Effector memory CD8-positive, alpha-beta T cell (primary cell): ENCODE results near the gene SMARCA2.

Source experiments
- ATAC-seq: fragments of 150-1000 bp; cut with Tn5 transposase; replicated peaks from 2 replicates; pipeline ENCODE4 v1.10.0; 2021; ENCODE audit warnings: mild to moderate bottlenecking, moderate library complexity
- DNase-seq, 3 experiments: peaks; one replicate each; pipeline ENCODE4 v3.0.0; 2021
- H3K27ac Mint-ChIP-seq, 2 donors: one replicate each; pipeline ENCODE4 v1.8.0; 2022; ENCODE audit warnings: mild to moderate bottlenecking in 2 of 2, mixed read lengths in 2 of 2, moderate library complexity in 2 of 2
- H3K27me3 Mint-ChIP-seq, 2 donors: one replicate each; pipeline ENCODE4 v1.8.0; 2022; ENCODE audit warnings: mixed read lengths in 2 of 2
- H3K36me3 Mint-ChIP-seq: one replicate; pipeline ENCODE4 v1.8.0; 2022; ENCODE audit warnings: mild to moderate bottlenecking, moderate library complexity, mixed read lengths; ENCODE audit not compliant: insufficient read depth
- H3K4me1 Mint-ChIP-seq, 2 donors: one replicate each; pipeline ENCODE4 v1.8.0; 2022; ENCODE audit warnings: low read depth in 2 of 2, mixed read lengths in 2 of 2
- H3K4me3 Mint-ChIP-seq, 2 donors: one replicate each; pipeline ENCODE4 v1.8.0; 2022; ENCODE audit warnings: mild to moderate bottlenecking in 2 of 2, mixed read lengths in 2 of 2, moderate library complexity in 2 of 2
- H3K9me3 Mint-ChIP-seq, 2 donors: one replicate each; pipeline ENCODE4 v1.8.0; 2022; ENCODE audit warnings: mixed read lengths in 2 of 2
- total RNA-seq, 9 experiments: gene quantifications; one replicate each; lab custom pipeline; 2026; lab: John Stamatoyannopoulos, UW

Gene SMARCA2
- total RNA-seq: 163 to 625 (median 288) reads per million in 9 experiments

DNA sequence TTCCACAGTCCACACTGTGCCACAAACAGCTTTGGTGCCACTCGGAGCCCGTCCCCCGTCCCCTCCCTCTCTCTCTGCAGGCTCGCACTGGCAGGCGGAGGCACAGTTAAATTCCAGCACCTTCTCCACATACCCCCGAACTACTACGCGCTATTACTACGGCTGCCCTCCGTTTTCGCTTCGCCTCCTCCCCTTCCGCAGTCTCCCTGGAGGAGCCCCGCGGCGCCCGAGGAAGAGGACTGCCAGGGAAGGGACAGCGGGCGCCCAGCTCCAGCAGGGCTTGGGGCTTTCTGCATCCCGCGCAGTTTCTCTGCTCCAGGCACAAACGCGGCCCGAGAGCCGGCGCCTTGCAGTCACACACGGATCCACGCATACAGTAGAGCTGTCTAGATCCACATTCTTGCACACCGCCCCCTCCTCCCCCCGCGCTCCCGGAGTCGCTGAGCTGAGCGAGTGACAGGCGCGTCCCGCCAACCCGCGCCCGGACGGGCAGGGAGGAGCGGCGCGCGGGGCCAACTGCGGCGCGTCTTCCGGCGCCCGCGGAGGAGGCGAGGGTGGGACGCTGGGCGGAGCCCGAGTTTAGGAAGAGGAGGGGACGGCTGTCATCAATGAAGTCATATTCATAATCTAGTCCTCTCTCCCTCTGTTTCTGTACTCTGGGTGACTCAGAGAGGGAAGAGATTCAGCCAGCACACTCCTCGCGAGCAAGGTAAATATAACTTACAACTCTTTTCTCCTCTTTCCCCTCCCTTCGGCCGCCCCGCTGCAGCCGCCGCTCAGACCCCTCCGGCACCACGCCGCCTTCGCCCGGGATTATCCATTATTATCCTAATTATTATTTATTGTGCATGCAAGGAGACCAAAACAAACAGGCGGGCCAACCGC, at the start of gene SMARCA2:
Gene SMARCA2, plus strand, starts transcription at position 652 of the 885 bp plus-strand sequence. CDS start 13,676 bp downstream, outside the sequence.
- H3K36me3 Mint-ChIP-seq: peaks cover 45% of the 10 kb centered on the region
- H3K27ac Mint-ChIP-seq: peak within 1 kb of the TSS; percentile 92 to 98
- no peaks in the 10 kb centered on the region for H3K27me3 Mint-ChIP-seq
- peaks cover 16 to 23% of the 10 kb centered on the region in 2 donors for H3K4me1 Mint-ChIP-seq
- H3K9me3 Mint-ChIP-seq: no peaks in the 10 kb centered on the region
- peak within 1 kb of the TSS; percentile 100 for H3K4me3 Mint-ChIP-seq
- peak; percentile 95 to 96 (median 95) for DNase-seq
- ATAC-seq: peak; percentile 77

DNA sequence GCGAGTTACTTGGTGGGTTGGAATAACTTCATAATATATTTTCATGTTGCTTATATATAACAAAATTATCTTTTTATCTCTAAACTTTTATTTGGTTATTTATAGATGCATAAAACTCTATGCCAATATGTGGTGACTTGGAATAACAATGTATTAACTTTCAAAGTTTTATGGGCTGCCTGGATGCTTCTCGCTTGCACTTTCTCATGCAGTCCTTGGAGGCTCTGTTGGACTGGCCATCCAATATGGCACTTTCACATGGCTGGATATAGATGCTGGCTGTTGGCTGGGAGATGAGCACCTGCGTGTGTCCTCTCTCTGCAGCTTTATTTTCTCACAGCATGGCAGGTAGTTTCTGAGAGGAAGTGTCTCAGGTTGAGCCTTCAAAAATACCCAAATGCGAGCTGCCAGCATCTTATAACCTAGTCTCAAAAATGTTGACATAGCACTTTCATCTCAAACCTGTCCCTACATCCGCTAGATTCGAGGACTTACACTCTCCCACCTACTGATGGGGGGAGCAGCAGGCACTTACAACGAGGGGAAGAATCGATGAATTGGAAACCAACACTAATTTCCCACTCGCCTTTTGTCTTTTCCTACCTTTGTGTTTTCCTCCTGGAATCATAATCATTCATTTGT, 48.3 kb upstream of the SMARCA2 start:
- peaks cover 13 to 32% of the 10 kb centered on the region in 2 donors for H3K27me3 Mint-ChIP-seq
- DNase-seq (no peak), ATAC-seq (no peak)
- no peak overlapping the region for H3K27ac Mint-ChIP-seq
- no peaks in the 10 kb centered on the region for H3K9me3 Mint-ChIP-seq
- no peaks in the 10 kb centered on the region for H3K4me1 Mint-ChIP-seq
- H3K36me3 Mint-ChIP-seq: peaks cover 3% of the 10 kb centered on the region
- H3K4me3 Mint-ChIP-seq: no peak overlapping the region

DNA sequence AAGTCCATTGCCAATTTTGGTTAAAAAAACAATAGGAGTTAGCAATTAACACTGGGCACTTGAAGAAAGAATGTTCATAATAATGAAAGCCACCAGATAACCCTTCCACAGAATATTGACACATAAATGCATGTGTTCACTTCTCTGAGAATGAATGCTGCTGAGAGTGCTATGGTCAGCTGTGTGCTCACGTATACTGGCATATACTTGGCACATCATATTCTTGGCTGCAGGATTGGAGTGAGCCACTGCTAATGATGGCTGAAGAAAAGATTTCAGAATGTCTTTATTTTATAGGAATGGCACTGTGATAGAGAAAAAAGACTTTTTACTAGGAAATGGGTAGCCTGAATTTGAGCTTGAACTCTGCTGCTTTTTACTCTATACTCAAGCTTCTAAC, 46.0 kb upstream of the SMARCA2 start:
- H3K9me3 Mint-ChIP-seq: no peaks in the 10 kb centered on the region
- no peak for DNase-seq
- no peak overlapping the region for H3K27ac Mint-ChIP-seq
- peaks cover 9 to 31% of the 10 kb centered on the region in 2 donors for H3K27me3 Mint-ChIP-seq
- no peak for ATAC-seq
- H3K36me3 Mint-ChIP-seq: no peaks in the 10 kb centered on the region
- no peaks in the 10 kb centered on the region for H3K4me1 Mint-ChIP-seq
- H3K4me3 Mint-ChIP-seq: no peak overlapping the region

DNA sequence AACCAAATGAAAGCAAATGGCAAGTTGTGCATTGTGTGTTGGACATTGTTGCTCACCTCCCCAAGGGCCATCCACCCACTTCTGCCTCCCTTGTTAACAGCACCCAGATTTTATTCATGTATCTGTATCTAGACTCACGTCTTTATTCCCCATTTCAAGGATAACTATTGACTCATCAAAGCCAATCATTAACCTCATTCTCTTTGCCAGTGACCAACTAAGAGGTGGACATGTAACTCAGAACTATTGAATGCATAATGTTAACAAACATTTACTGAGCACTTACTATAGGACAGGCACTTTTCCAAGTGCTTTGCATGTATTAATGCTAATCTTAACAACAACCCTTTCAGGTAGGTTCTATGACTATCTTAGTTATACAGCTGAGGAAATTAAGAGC, 45.2 kb upstream of the SMARCA2 start:
- Mint-ChIP-seq H3K4me1 (no peaks in the 10 kb centered on the region), H3K36me3 (no peaks in the 10 kb centered on the region), H3K4me3 (no peak overlapping the region), H3K27ac (no peak overlapping the region), H3K9me3 (no peaks in the 10 kb centered on the region), H3K27me3 (peaks cover 5 to 23% of the 10 kb centered on the region in 2 donors)
- DNase-seq (no peak), ATAC-seq (no peak)

DNA sequence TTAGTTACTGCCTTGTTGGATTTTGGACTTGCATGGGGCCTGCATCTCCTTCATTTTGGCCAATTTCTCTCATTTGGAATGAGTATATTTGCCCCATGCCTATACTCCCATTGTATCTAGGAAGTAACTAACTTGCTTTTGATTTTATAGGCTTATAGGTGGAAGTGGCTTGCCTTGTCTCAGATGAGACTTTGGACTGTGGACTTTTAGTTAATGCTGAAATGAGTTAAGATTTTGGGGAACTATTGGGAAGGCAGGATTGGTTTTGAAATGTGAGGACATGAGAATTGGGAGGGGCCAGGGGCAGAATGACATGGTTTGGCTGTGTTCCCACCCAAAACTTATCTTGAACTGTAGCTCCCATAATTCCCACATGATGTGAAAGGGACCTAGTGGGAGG, 42.5 kb upstream of the SMARCA2 start:
- no peaks in the 10 kb centered on the region for H3K9me3 Mint-ChIP-seq

DNA sequence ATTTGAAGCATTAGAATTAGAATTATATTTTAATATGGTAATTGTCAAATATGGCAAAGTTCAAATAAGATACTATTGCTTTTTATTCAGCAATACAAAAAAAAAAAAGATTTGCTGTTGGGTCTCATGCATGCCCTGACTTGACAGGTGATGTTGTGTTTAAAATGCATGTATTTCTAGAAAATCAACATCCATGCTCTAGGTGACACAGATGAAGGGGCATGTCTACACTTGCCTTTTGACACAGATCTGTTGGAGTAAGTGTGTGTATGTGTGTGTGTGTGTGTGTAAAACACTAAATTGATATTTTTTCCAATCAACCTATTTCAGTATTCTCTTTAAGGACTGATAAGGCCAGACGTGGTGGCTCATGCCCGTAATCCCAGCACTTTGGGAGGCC, 38.1 kb upstream of the SMARCA2 start:
- no peak overlapping the region for H3K4me3 Mint-ChIP-seq
- no peaks in the 10 kb centered on the region for H3K36me3 Mint-ChIP-seq
- H3K27me3 Mint-ChIP-seq: no peaks in the 10 kb centered on the region
- no peaks in the 10 kb centered on the region for H3K9me3 Mint-ChIP-seq
- ATAC-seq (no peak), DNase-seq (no peak)
- H3K27ac Mint-ChIP-seq: no peak overlapping the region
- H3K4me1 Mint-ChIP-seq: no peaks in the 10 kb centered on the region

More for the DNA sequence above, 42.5 kb upstream of the SMARCA2 start:
- peaks cover 0 to 3% of the 10 kb centered on the region in 2 donors for H3K27me3 Mint-ChIP-seq
- no peaks in the 10 kb centered on the region for H3K36me3 Mint-ChIP-seq
- H3K4me1 Mint-ChIP-seq: no peaks in the 10 kb centered on the region
- no peak overlapping the region for H3K4me3 Mint-ChIP-seq
- no peak overlapping the region for H3K27ac Mint-ChIP-seq
- no peak for DNase-seq
- no peak for ATAC-seq

DNA sequence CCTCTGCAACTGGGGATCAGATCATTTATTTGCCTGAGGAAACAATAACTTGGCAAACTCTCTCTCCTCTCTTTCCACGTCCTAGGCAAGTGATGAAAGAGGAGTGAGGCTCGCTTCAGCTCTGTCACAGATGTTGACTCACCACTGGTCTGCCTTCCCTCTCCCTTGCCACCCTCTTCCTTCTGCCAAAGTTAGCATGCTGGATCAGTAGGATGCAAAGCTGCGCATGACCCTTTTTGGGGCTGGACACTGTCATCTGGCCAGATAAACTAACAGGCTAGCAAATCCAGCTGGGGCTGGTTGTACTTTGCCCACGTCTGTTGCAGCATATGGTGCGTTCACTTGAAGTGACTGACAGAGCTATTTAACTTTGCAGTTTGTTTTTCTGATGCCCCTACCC, 36.2 kb upstream of the SMARCA2 start:
- Mint-ChIP-seq H3K27me3 (no peaks in the 10 kb centered on the region), H3K27ac (no peak overlapping the region), H3K9me3 (no peaks in the 10 kb centered on the region), H3K4me1 (no peaks in the 10 kb centered on the region), H3K4me3 (no peak overlapping the region), H3K36me3 (no peaks in the 10 kb centered on the region)
- DNase-seq (no peak), ATAC-seq (no peak)

DNA sequence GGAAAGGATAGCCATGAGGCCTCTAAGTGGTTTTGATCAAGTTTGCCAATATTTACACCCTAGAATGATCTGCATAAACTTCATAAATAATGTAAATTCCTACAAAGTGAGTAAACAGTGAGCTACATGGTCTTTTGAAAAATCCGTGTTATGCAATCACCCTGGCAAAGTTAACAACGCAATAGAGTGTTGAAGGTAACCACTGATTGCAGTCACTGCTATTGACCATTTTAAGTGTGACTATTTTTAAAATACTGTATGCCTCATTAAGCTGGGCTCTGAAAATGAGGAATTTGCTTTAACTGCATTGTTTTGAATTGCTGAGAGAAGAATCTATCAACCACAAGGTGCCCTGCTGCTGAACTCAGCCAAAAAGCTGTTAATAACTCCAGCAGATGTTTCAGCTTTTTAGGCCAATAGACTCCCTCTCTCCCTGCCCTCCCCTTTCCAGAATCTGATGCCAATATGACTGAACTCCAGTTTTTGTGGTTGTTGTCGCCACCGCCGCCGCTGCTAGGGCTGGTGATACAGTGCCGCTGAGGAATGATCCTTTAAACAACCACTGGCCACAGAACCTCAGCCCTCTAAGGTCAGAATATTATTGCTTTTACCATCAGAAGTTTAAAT, 35.3 kb upstream of the SMARCA2 start:
- DNase-seq (no peak), ATAC-seq (no peak)
- Mint-ChIP-seq H3K4me1 (no peaks in the 10 kb centered on the region), H3K4me3 (no peak overlapping the region), H3K9me3 (no peaks in the 10 kb centered on the region), H3K36me3 (no peaks in the 10 kb centered on the region), H3K27me3 (no peaks in the 10 kb centered on the region), H3K27ac (no peak overlapping the region)

DNA sequence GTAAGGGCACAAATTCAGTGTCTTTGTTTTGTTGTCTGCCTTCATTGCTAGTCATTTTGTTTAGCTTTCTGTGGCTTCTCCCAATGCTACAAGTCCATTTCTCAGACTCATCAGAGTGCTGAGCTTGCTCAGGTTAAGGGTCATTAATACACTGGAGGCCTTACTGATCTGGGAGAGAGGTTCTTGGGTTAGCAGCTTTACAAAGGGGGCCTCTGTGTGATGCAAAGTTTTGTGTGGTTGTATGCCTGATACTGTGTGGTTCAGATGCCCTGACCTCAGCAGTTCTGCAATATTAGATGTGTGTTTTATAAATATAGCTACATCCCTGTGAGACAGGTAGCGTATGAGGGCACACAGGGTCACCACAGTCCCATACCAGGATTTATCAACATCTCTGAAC, 34.8 kb upstream of the SMARCA2 start:
- H3K36me3 Mint-ChIP-seq: no peaks in the 10 kb centered on the region
- ATAC-seq (no peak), DNase-seq (no peak)
- no peak overlapping the region for H3K27ac Mint-ChIP-seq
- no peaks in the 10 kb centered on the region for H3K9me3 Mint-ChIP-seq
- H3K4me1 Mint-ChIP-seq: no peaks in the 10 kb centered on the region
- H3K4me3 Mint-ChIP-seq: no peak overlapping the region
- H3K27me3 Mint-ChIP-seq: no peaks in the 10 kb centered on the region

DNA sequence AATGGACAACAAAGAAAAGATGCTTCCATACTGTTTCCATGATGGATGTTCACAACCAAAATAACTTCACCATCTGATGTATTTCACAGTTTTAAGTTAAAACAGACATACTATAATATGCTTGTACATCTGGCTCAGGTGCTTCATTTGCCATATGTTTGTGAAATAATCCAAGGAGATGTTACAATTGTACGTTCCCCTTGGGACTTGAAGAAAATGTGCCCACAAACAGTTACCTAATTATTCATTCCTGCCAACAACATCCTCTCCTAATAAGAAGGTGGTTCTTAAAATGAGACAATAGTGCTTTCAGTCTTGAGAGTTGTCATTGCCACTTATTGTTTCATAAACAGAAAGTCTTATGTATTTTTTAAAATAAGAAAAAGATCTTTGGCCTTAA, 33.1 kb upstream of the SMARCA2 start:
- Mint-ChIP-seq H3K36me3 (no peaks in the 10 kb centered on the region), H3K27me3 (peaks cover 0 to 2% of the 10 kb centered on the region in 2 donors), H3K4me1 (no peaks in the 10 kb centered on the region), H3K27ac (no peak overlapping the region), H3K9me3 (no peaks in the 10 kb centered on the region), H3K4me3 (no peak overlapping the region)
- ATAC-seq (no peak), DNase-seq (no peak)

DNA sequence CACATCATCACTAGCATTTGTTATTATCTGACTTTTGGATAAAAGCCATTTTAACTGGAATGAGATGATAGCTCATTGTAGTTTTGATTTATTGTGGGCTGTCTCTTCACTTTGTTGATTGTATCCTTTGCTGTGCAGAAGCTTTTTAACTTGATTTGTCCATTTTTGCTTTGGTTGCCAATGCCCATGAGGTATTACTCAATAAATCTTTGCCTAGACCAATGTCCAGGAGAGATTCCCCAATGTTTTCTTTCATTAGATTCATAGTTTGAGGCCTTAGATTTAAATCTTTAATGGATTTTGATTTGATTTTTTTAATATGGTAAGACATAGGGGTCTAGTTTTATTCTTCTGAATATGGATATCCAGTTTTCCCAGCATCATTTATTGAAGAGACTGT, 28.8 kb upstream of the SMARCA2 start:
- Mint-ChIP-seq H3K9me3 (no peaks in the 10 kb centered on the region), H3K4me3 (no peak overlapping the region), H3K36me3 (no peaks in the 10 kb centered on the region), H3K4me1 (no peaks in the 10 kb centered on the region), H3K27ac (no peak overlapping the region), H3K27me3 (peaks cover 0 to 11% of the 10 kb centered on the region in 2 donors)
- ATAC-seq: no peak
- no peak for DNase-seq

DNA sequence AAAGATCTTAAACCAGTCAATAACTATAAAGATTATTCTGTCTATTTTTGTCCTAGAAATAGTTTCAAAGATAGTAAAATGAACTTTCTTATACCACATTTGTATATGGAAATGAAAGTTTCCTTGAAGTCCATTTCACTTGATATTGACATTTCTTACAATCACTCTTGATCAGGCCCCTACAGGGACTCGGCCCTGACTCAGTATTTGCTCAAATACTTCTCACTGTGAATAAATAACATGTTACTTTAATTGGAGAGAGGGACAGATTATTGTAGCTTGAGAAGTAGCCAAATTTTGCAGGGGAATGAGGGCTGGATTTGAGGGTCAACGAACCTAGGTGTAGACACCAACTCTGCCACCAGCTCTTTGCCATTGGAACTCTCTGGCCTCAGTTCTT, 25.6 kb upstream of the SMARCA2 start:
- H3K27ac Mint-ChIP-seq: no peak overlapping the region
- no peaks in the 10 kb centered on the region for H3K9me3 Mint-ChIP-seq
- no peaks in the 10 kb centered on the region for H3K36me3 Mint-ChIP-seq
- no peak for ATAC-seq
- no peak overlapping the region for H3K4me3 Mint-ChIP-seq
- peaks cover 0 to 11% of the 10 kb centered on the region in 2 donors for H3K27me3 Mint-ChIP-seq
- no peaks in the 10 kb centered on the region for H3K4me1 Mint-ChIP-seq
- no peak for DNase-seq

DNA sequence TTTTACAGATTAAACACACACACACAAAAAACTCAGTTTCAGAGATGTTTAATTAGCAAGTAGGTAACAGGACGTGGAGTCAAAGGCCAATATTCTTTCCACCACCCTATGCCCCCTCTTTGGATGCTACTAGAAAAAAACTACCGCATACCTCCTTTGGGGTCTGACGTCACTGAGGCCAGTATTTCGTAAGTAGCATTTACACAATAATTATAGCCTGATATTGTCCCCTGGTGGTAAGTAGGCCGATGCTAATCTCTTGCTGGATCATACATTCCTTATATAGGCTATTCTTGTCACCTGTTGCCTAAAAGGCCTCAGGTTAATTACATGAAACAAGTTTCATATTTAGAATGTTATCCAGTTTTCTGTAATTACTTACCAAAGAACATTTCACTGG, 21.0 kb upstream of the SMARCA2 start:
- Mint-ChIP-seq H3K36me3 (no peaks in the 10 kb centered on the region), H3K4me1 (no peaks in the 10 kb centered on the region), H3K9me3 (no peaks in the 10 kb centered on the region), H3K4me3 (no peak overlapping the region), H3K27me3 (peaks cover 10 to 18% of the 10 kb centered on the region in 2 donors), H3K27ac (no peak overlapping the region)
- no peak for ATAC-seq
- DNase-seq: no peak
